GM23338 (cell line): ENCODE results near the gene KAZALD1. TPM values are rescaled to one million over a fixed set of nuclear protein-coding genes. Genes with fewer than 3 reads are reported as not detected.

ENCODE experiments used
- ATAC-seq: fragments of 200-7000 bp; cut with Tn5 transposase; 3 replicates; pipeline ENCODE4 v1.9.1; 2020
- DNase-seq: peaks from one replicate; pipeline ENCODE4 v3.0.0-alpha.2; 2015; ENCODE audit warnings: low spot score
- H2AFZ ChIP-seq: fragments of 200-600 bp; sonication (generic); 2 replicates; pipeline ENCODE4 v1.8.0; 2016; ENCODE audit warnings: antibody characterized with exemption, mild to moderate bottlenecking, moderate library complexity
- H3F3A ChIP-seq: fragments of 200-600 bp; sonication (generic); replicated peaks from 2 replicates; pipeline ENCODE4 v1.8.0; 2017; ENCODE audit warnings: antibody characterized with exemption, mixed run types, low read depth
- H3K27ac ChIP-seq: fragments of 200-600 bp; sonication (generic); 2 replicates; pipeline ENCODE4 v1.6.1; 2016; ENCODE audit warnings: low read depth
- H3K27me3 ChIP-seq: fragments of 200-600 bp; sonication (generic); 2 replicates; pipeline ENCODE4 v1.8.0; 2016; ENCODE audit warnings: mild to moderate bottlenecking, mixed run types, moderate library complexity; ENCODE audit not compliant: insufficient read depth
- H3K36me3 ChIP-seq: fragments of 200-600 bp; sonication (generic); 2 replicates; pipeline ENCODE4 v1.8.0; 2016; ENCODE audit warnings: mild to moderate bottlenecking; ENCODE audit not compliant: insufficient read depth
- H3K4me1 ChIP-seq: fragments of 200-600 bp; sonication (generic); 2 replicates; pipeline ENCODE4 v1.8.0; 2016; ENCODE audit warnings: mild to moderate bottlenecking, moderate library complexity; ENCODE audit not compliant: insufficient read depth
- H3K4me2 ChIP-seq: fragments of 200-600 bp; sonication (generic); 2 replicates; pipeline ENCODE4 v1.7.1; 2017; ENCODE audit warnings: mixed run types
- H3K4me3 ChIP-seq: fragments of 200-600 bp; sonication (generic); 2 replicates; pipeline ENCODE4 v1.6.1; 2016; ENCODE audit warnings: mixed run types
- H3K79me2 ChIP-seq: fragments of 200-600 bp; sonication (generic); replicated peaks from 2 replicates; pipeline ENCODE4 v1.8.0; 2017; ENCODE audit warnings: mild to moderate bottlenecking; ENCODE audit not compliant: insufficient read depth
- H3K9me2 ChIP-seq: fragments of 200-600 bp; sonication (generic); 2 replicates; pipeline ENCODE4 v1.8.0; 2017; ENCODE audit not compliant: insufficient read depth
- H4K20me1 ChIP-seq: fragments of 200-600 bp; sonication (generic); replicated peaks from 2 replicates; pipeline ENCODE4 v1.8.0; 2017; ENCODE audit warnings: mild to moderate bottlenecking; ENCODE audit not compliant: insufficient read depth
- H3K27ac Mint-ChIP-seq: 2 replicates; pipeline ENCODE4 v1.8.0; 2020; ENCODE audit warnings: inconsistent platforms, mild to moderate bottlenecking, moderate library complexity, mixed read lengths
- H3K27me3 Mint-ChIP-seq: 3 replicates; pipeline ENCODE4 v1.8.0; 2022; ENCODE audit warnings: low read depth, mild to moderate bottlenecking, moderate library complexity, mixed read lengths, inconsistent platforms; ENCODE audit not compliant: insufficient read depth, poor library complexity
- H3K36me3 Mint-ChIP-seq: 3 replicates; pipeline ENCODE4 v1.8.0; 2021; ENCODE audit warnings: low read depth, mild to moderate bottlenecking, inconsistent platforms, moderate library complexity, mixed read lengths
- H3K4me1 Mint-ChIP-seq: 3 replicates; pipeline ENCODE4 v1.8.0; 2020; ENCODE audit warnings: mild to moderate bottlenecking, inconsistent platforms, mixed read lengths
- H3K4me3 Mint-ChIP-seq: 3 replicates; pipeline ENCODE4 v1.8.0; 2021; ENCODE audit warnings: moderate library complexity, mild to moderate bottlenecking, inconsistent platforms, mixed read lengths
- H3K9me3 Mint-ChIP-seq: 3 replicates; pipeline ENCODE4 v1.8.0; 2020; ENCODE audit warnings: moderate library complexity, mild to moderate bottlenecking, inconsistent platforms, mixed read lengths
- CTCF ChIP-seq, 2 experiments: fragments of 200-600 bp in 1 of 2; sonication (generic) in 1 of 2; conservative IDR thresholded peaks; 2 replicates each; pipeline versions ENCODE4 v1.5.1 to v1.6.1; 2016 to 2017; ENCODE audit warnings: antibody characterized with exemption in 2 of 2, low read depth in 2 of 2, mild to moderate bottlenecking in 2 of 2, moderate library complexity in 1 of 2
- EZH2phosphoT487 ChIP-seq: fragments of 200-600 bp; sonication (generic); IDR thresholded peaks from one replicate; pipeline ENCODE4 v1.8.1; 2018; ENCODE audit warnings: antibody characterized with exemption; ENCODE audit not compliant: unreplicated experiment
- POLR2AphosphoS5 ChIP-seq: IDR thresholded peaks from 2 replicates; pipeline ENCODE4 v1.6.1; 2016; ENCODE audit warnings: antibody characterized with exemption, low read depth
- REST ChIP-seq: IDR thresholded peaks from one replicate; pipeline ENCODE4 v1.6.1; 2018; ENCODE audit warnings: antibody characterized with exemption; ENCODE audit not compliant: unreplicated experiment
- STAT1 ChIP-seq: IDR thresholded peaks from one replicate; pipeline ENCODE4 v1.6.1; 2016; ENCODE audit warnings: antibody characterized with exemption; ENCODE audit not compliant: unreplicated experiment
- ZNF114 ChIP-seq: fragments of 250-450 bp; sonication (Bioruptor Pico); IDR thresholded peaks from 2 replicates; pipeline ENCODE4 v1.5.0; 2020; ENCODE audit warnings: mild to moderate bottlenecking, moderate library complexity
- polyA plus RNA-seq: library from polyadenylated mRNA; unstranded; fragments of >200 nt; fragmentation: Nextera tagmentation; extraction: Ambion mirVana; gene quantifications from 2 replicates; pipeline ENCODE4 v1.2.1, GENCODE V29; 2016
- total RNA-seq: library from RNA; depleted of rRNA; stranded (reverse); fragments of >200 nt; shearing (Covaris generic); gene quantifications from 2 replicates; pipeline ENCODE4 v1.2.3, GENCODE V29; 2014
- TF ChIP-seq, protein P1 (sequence below): IDR thresholded peaks from 2 replicates; pipeline ENCODE4 v1.6.1; 2016; ENCODE audit warnings: antibody characterized with exemption

KAZALD1 gene
- total and polyA plus RNA-seq, 2 experiments from 2014 or later, result 0.27 to 1.3 TPM

GRCh38 chr10:101092881-101093354, 31.1 kb downstream of the KAZALD1 start:
- no peaks in the 10 kb centered on the region for H3F3A ChIP-seq
- H3K36me3 ChIP-seq, result no peaks in the 10 kb centered on the region
- Mint-ChIP-seq H3K27ac (no peak overlapping the region), H3K27me3 (peaks cover 30% of the 10 kb centered on the region), H3K4me3 (no peak overlapping the region), H3K9me3 (no peaks in the 10 kb centered on the region), H3K36me3 (no peaks in the 10 kb centered on the region), H3K4me1 (peaks cover 24% of the 10 kb centered on the region)
- no peak overlapping the region for H3K4me2 ChIP-seq
- no peaks in the 10 kb centered on the region for H4K20me1 ChIP-seq
- H3K4me3 ChIP-seq, result no peak overlapping the region
- H3K27me3 ChIP-seq, result 0 out of 2 replicates have a peak, but pooled peaks cover 10% of the 10 kb centered on the region
- H3K27ac ChIP-seq, result no peak overlapping the region
- no peak overlapping the region; the same call in 1 of the 2 replicates for H2AFZ ChIP-seq
- TF ChIP-seq STAT1 (no peak), REST (peak; percentile 50)
- no peaks in the 10 kb centered on the region for H3K79me2 ChIP-seq
- peaks cover 13% of the 10 kb centered on the region for H3K4me1 ChIP-seq
- H3K9me2 ChIP-seq, result no peaks in the 10 kb centered on the region
- DNase-seq (peak; percentile 29), ATAC-seq (peak; percentile 10)

GRCh38 chr10:101094121-101094879, 32.5 kb downstream of the KAZALD1 start:
- H3K27ac ChIP-seq, result no peak overlapping the region
- Mint-ChIP-seq H3K4me1 (peaks cover 27% of the 10 kb centered on the region), H3K4me3 (no peak overlapping the region), H3K27me3 (peaks cover 30% of the 10 kb centered on the region), H3K36me3 (no peaks in the 10 kb centered on the region), H3K9me3 (no peaks in the 10 kb centered on the region), H3K27ac (no peak overlapping the region)
- no peaks in the 10 kb centered on the region for H3K9me2 ChIP-seq
- H3K27me3 ChIP-seq, result 0 out of 2 replicates have a peak, but pooled peaks cover 10% of the 10 kb centered on the region
- H3K4me3 ChIP-seq, result no peak overlapping the region
- no peak overlapping the region for H2AFZ ChIP-seq
- ATAC-seq (no peak), DNase-seq (no peak)
- H3K4me1 ChIP-seq, result peaks cover 13% of the 10 kb centered on the region
- no peaks in the 10 kb centered on the region for H3K36me3 ChIP-seq
- H3F3A ChIP-seq, result no peaks in the 10 kb centered on the region
- H3K79me2 ChIP-seq, result no peaks in the 10 kb centered on the region
- no peaks in the 10 kb centered on the region for H4K20me1 ChIP-seq
- H3K4me2 ChIP-seq, result peak overlapping the region; percentile 60; the same call in 1 of the 2 replicates
- no peak for TF ChIP-seq CTCF (conservative IDR thresholded peaks at IDR 0.05; ENCODE audit: low read depth in 2 of 2)
- TF ChIP-seq ZNF114, result no peak
- TF ChIP-seq, protein P1, sequence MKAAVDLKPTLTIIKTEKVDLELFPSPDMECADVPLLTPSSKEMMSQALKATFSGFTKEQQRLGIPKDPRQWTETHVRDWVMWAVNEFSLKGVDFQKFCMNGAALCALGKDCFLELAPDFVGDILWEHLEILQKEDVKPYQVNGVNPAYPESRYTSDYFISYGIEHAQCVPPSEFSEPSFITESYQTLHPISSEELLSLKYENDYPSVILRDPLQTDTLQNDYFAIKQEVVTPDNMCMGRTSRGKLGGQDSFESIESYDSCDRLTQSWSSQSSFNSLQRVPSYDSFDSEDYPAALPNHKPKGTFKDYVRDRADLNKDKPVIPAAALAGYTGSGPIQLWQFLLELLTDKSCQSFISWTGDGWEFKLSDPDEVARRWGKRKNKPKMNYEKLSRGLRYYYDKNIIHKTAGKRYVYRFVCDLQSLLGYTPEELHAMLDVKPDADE, result no peak
- TF ChIP-seq EZH2phosphoT487, result no peak
- no peak for TF ChIP-seq POLR2AphosphoS5
